ENCODE results near the gene GRID1.

GRID1 gene

DNA sequence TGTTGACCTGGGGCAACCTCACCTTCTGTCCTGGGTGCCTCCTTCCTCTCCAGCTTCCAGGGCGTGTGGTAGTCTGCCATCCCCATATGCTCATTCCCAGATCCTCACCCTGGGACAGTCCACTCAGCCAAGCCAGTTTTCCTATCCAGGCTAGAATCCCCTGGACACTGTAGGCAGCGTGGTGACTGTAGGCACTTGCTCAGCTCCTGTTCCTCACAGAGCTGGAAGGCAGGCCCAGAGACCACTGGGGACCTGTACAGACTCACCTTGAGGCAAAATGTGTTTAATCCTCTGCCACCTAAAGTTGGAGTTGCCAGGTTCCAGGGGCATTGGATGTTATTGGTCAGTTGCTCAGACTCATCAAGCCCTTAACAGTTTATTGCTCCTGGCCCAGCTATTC lies 2.4 kb upstream of the GRID1 start:
- no peak for DNase-seq (ENCODE audit: low read depth)

DNA sequence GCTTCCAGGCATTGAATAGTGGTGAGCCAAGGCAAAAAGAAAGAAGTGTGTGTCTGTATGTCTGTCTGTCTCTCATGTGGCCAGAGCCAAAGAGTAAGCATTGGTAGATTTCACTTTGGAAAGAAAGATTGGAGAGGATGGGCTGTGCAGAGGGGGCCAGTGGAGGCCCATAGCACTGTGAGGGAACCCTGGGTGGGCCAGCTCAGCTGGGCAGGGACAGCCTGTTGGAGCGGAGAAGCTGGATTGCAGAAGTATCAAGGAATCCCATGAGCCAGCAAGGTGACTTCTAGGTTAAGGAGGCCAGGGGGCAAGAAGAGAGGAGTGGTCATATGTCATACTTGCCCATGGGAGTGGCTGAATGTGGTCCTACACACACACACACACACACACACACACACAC lies 1.5 kb upstream of the GRID1 start:
- DNase-seq (ENCODE audit: low read depth), result no peak

DNA sequence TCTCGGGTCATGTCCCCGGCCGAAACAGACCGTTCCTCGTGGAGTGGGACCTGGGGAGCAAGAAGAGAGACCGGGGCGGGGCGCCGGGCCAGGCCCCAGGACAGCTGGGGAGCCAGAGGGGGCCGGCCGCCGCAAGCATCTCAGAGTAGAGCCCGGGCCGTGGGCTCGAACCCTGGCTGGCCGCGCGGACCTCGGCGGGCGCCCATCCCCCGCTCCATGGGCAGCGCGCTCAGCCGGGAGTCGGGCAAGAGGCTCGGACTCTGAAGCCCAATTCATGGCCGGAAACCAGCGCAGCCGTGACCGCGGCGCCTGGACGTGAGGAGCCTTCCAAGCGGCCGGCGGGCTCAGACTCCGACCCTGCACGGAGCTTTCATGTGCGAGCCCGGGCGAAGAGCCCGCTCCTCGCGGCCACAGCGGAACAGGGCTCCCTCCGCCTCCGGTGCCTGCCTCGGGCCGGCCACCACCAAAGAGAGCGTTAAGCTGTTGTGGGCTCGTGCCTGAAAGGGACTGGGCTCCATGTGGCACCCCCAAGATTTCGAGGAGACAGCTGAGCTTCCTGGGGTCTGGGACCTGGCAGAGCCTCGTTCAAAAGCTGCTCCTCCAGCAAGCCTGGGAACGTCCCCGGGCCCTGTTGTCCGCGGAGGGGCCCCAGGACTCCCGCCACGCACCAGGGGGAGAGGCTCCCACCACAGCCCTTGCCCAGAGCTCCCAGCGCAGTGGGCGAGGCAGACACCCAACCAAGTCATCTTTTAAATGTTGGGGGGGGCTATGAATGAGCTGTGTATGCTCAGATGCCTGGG lies 757 bp upstream of the GRID1 start:
- no peak for DNase-seq (ENCODE audit: low read depth)

DNA sequence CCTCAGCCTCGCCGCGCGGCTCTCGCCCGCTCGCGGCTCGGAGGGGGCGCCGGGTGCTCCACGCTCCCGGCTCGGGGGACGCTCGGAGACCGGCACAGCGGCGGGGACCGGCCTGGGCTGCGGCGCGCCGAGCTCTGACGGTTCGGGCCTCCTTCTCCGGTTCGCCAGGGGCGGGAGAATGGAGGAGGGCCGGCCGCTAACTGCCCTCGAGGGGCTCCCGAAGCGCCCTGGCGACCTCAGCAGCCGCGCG lies 232 bp upstream of the GRID1 start:
- DNase-seq (ENCODE audit: low read depth), result no peak

DNA sequence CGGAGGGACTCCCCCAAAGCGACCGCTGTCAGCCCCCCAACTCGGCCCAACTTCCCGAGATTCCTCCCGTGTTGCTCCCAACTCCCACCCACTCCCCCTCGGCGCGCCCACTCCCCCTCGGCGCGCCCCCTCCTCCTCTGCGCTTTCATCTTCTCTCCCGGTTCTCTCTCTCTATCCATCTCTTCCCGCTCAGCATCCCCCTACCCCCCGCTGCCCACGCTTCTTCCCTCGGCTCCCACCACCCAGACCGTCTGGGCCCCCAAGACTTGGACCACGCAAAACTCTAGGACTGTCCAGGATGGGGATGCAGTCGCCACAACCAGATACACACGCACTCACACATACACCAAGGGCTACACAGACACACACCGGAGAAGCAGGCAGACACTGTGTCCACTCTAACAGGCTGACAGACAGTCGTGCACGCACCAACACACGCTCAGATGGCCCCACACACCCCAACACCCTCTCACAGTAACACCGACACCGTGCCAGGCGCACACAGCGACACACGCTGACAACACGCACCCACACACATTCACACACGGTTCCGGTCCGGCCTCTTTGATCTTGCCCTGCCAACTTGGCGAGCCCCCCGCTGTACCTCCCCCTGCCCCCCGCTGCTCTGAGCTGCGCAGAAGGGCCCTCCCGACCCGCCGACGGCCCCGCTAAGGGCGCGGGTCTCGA lies 1.1 kb downstream of the GRID1 start:
- no peak for DNase-seq (ENCODE audit: low read depth)

DNA sequence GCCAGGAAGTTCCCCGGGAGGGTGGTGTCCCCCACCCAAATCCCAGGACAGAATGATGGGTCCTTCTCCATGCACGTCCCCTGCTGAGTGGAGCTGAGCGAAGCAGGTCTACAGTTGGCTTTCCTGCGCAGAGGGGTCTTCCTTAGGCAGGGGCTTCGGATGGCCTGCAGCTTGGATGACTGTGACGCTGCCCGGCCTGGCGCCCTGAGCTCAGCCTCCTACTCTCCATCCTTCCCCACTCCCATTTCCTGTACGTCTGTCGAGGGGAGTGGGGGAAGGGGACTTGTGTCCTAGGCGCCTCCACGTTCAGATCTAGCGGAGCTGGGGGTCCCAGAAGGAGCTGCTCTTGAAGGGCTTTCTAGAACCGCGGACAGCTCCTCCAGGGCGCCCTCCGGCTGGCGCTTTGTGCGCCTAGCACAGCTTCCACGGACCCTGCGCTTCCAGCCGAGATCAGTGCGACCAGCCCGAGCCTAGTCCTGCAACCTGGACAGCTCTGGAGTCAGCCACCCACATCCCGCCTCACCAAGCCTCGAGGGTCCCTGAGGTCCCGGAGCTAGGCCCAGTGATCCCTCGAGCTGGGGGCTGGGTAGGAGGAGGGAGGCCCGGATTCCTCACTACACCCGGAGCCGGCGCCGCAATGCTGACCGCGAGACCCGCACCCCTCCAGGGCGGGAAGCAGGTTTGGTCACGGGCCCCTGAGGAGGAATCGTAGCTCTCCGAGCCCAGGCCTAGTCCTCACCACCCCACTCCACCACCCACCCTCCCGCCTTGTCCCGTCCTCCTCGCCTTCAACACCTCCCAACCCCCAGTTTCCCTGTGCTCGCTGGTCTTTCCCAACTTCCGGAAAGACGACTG lies 1.9 kb downstream of the GRID1 start:
- DNase-seq (ENCODE audit: low read depth), result no peak

DNA sequence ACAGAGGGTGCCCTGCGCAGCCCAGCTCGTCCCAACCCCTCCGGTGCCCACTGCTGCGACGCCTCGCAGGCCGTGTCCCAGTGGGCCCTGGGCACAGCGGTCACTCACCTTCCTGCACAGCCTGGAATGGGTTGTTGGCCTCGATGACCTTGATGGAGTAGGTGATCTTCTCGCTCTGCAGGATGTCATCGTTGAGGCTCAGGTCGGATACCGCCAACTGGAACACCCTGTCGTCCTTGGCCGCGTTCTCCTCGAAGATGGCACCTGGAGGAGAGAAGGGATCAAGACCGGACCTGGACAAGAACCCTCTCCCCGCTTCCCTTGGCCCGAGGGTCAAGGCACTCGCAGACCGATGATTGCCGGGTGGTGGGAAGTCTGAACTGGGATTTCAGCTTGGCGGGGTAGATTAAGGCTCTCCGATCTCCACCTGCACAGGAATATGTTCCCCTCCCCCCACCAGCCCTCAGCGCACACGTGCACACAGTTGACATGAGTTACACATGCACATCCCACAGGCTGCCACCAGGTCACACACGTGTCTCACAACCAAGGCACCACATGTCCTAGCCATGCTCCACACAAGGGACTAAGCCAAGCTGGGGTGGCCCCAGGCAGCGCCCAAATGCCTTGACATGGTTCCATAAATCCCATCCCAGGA lies 2.6 kb downstream of the GRID1 start:
- no peak for DNase-seq (ENCODE audit: low read depth)

DNA sequence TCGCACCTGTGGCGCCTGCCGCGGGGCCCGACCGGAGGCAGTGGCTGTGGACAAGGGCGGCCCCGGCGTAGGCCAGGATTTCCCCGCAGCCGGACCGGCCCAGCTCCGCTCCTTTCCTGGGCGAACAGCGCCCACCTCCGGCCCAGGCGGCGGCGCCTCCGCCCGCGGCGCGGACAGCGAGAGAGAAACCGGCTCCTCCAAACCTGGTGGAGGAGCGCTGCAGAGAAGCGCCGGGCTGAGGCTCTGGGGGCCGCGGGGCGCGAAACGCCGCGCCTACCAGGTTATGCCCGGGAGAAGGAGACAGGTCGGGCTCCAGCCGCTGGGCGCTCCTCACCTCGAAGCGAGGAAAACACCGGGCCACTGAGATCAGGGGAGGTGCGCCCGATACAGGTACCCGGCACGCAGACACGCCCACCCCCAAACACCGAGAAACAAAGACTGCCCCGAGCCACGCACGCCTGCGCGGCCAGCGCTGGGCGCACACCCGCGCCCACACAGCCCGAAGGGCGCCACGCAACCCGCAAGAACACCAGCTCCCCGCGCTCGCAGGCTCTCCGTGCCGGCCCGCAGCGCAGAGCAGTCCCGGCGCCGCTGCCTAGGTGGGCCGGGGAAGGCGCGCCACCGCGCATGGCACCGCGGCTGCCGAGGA lies 3.3 kb downstream of the GRID1 start:
- DNase-seq (ENCODE audit: low read depth), result no peak

DNA sequence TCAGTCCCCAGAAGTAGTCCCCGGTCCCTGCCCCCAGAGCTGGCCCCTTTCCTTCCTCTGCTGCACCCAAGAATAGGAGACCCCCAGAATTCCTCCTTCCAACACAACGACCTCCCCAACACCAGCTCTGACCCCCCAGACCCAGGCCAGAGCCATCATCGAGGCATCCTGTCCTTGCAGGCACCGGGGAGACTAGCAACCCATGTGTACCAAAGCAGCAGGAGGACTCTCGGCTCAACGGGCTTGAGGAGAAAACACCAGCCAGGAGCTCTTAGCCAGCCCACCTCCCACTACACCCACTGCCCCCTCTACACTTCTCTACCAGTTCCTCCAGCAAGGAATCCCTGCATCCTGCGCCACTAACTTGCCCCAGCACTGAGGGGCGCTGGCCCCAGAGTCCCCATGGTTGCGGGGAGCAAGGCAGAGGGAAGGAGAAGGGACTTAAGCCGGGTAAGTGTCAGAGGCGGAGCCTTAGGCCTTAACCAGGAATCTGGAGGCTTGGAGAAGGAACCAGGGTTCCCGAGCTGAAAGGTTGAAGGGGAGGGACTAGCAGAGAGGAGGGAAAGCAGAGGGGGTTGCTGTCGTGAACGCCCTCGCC lies 3.9 kb downstream of the GRID1 start:
- DNase-seq (ENCODE audit: low read depth), result no peak

DNA sequence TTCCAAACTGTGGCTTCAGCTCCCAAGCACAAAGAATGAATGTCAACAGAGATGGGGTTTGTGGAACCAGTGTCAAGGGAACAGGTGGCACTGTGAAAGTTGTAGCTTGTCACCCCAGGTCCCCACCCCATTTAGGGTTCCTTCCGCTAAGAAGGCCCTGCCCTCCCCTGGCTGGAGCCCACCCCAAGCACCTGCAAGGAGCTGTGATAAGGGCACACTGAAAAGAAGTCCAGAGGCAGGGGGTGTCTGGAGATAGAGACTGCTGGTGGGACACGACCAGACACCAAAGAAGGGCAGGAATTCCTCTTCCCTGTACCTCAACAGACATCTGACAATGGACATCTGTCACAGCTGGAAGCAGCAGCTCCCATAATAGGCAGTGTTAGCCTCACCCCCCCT lies 4.5 kb downstream of the GRID1 start:
- no peak for DNase-seq (ENCODE audit: low read depth)

DNA sequence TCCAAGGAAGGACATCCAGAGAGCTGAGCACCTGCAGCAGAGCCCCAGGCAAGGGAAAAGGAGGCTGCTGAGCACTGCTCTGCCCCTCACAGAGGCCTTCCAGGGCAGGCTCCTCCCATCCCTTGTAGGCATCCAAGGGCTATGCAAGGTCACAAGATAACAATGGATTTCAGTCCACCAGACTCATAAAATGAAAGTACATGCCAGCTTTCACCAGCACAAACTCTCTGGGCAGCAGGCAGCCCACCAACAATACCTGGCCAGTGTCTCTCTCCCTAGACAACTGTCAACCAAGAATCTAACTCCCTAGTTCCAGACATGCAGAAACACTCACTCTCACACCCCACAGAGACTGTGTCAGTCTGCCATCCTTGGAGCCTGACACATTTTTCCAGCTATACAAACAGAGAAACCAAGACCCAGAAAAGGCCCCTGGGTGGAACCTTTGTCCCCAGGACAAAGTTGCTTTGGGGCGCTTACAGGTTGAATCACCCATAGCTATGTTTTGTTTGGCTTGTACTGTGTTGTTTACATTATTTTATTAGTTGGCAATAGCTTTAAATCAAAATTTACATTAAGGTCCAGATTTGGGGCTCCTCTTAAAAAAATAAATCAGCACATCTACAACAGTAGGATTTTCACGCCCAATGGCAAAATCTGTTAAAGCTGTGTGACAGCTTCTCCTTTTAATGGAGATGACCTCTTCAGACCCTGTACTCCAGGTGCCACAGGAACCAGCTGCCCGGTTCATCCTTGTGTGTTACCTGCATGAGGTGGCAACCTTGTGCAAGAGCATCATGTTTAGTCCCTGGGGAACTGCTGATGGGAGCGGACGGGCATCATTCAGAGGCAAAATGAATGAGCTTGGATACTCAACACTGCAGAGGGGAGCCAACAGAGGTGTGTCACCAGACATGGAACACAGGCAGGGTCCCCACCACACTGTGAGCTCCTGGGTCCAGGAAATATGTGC lies 5.2 kb downstream of the GRID1 start:
- DNase-seq (ENCODE audit: low read depth), result no peak

DNA sequence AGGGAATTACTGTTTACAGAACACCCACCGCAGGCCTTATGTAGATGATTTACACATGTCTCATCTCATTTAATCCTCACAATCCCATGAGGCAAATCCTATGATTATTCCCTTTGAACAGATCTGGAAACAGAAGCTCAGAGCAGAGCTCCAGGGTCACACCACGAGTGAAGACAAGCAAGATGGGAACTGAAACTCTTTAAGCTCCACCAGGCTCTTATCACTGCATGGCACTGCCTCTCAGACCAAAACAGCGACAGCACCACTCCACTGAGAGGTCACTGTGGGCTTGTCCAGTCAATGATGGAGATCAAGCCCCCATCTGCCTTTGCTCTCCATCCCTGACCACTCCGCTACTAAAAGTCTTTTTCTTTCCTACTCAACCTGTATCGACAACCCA lies 5.9 kb downstream of the GRID1 start:
- no peak for DNase-seq (ENCODE audit: low read depth)

DNA sequence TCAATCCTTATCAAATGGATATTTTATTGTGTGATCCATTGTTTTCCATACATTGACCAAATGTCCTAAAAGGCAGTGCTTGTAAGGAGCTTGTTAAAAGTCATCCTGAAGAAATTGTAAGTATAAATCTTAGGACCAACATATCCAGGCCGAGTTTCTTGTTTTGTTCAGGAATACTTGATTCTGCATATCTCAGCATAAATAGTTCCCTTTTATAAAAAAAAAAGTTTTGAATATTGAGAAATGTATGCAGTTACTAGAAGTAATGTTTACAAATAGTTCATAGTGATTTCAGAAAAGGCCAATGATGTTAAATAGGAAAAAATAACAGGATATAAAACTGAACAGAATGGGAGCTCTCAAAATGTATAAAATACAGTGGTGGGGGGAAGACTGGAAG lies 6.6 kb downstream of the GRID1 start:
- no peak for DNase-seq (ENCODE audit: low read depth)

DNA sequence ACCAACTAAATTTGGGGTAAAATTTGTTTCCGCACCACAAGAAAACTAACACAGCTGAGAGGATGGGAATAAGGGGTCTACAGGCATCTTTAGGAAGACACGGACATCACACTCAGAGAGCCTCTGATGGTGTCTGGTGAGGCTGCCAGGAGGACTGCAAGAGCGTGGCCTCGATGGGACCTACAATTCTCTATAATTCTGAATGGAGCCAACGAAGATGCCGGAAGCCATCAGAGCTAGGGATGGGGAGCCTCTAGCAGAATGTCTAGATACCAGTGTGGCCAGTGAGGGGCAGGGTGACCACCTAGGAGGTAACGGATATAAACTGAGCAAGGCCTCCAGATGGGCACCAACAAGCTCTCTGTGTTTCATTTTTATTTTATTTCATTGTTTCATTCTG lies 7.5 kb downstream of the GRID1 start:
- DNase-seq (ENCODE audit: low read depth), result no peak

DNA sequence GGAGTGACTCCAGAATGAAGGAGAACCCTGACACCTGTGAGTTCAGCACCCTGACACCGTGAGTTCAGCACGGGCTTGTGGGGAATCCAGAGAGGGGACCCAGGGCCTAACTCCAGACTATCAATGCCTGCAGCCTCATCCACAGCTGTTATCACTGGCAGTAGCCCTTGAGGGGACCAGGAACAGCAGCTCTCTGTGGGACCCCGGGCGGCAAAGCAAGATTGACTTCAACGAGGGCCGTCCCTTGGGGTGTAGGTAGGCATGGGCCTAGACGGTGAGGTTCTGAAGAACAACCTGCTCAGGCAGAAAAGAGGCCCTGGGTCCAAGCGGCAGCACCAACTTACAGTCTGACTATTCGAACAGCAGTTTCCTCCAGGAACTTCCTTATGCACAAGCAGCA lies 8.9 kb downstream of the GRID1 start:
- no peak for DNase-seq (ENCODE audit: low read depth)

DNA sequence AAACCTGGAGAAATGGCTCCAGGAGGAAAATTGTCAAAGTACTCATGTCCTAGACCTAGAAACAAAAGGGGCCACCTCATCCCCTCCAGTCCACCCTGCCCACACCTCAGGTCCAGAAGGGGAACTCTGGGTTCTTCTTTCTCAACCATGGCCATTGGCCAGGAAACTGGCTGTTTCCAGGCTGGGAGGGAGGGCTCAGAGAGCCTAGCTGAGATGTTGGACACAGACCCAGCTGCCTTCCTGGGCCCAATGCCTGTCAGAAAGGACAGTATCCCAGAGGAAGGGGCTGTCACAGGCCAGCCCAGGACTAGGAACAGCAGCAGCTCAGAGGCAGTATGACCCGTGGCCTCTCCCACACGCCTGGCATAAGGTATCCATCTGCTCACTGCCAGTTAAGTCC lies 9.6 kb downstream of the GRID1 start:
- DNase-seq (ENCODE audit: low read depth), result no peak

DNA sequence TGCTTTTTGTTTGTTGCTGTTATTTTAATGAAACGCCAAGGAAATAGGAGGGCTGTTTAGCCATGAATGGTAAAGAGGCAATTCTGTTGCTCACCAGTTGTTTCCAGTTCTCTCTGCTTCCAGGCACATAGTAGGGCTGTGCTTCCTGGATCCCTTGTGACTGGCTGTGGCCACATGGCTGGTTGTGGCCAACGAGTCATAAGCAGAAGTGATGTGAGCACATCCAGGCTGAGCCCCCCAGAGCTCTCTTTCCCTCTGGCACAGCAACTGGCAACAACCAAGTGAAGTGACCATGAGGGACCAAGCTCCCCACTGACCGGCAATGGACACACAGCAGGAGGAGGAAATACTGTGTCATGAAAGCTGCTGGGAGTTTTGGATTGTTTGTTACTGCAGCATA lies 10.3 kb downstream of the GRID1 start:
- no peak for DNase-seq (ENCODE audit: low read depth)

DNA sequence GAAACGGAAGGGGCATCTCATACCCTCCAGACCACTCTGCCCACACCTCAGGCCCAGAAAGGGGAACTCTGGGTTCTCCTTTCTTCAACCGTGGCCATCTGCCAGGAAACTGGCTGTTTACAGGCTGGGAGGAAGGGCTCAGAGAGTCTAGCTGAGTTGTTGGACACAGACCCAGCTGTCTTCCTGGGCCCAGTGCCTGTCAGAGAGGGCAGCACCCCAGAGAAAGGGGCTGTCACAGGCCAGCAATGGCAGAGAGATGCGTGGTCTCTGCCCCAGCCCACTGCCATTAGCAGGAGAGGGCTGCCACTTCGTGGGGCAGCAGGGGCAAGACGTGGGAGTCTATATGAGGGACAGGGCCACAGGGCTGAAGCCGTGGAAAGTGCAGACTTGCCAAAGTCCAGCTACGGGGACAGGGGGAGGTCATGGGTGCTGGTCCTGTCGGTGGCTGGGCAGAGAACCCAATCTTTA lies 11.0 kb downstream of the GRID1 start:
- no peak for DNase-seq (ENCODE audit: low read depth)

DNA sequence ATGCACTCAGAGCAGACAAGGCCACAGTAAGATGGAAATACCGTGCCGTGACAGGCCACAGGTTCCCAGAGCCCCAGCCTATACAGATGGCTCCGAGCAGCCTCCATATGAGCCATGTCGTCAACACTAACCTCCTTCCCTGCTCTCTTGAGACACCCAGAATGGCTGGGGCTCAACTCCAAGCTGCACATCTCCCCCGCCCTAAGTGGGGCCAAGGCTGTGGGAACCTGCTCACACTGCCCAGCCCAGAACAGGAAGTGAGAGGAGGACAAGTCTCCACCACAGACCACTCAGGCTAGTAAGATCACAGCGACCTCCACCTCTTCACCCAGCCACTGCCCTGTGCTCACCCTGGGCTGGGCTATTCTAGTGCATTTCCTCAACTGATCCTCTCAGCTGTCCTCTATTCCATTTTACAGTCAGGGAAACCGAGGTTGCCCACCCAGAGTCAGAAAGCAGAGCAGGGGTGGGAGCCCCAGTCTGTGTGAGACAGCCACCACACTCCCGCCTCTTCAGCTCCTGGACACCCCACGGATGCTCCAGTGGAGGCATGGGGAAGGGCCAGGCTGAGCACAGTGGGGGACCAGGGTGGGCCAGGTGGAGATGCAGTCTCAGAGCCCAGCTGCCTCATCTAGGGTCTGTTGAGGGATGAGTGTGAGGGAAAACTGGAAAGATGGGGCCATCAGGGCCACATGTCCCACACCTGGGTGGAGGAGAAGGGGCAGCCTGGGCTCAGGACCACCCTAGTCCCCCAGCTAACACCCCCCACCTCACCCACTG lies 11.6 kb downstream of the GRID1 start:
- DNase-seq (ENCODE audit: low read depth), result no peak

Data from stimulated activated CD8-positive, alpha-beta memory T cell treated with anti-CD3 and anti-CD28 coated beads, Interleukin-4, amount 100 ng/mL, for 24 hours (primary cell).